Eye (tissue), 1 donor: ENCODE measurements around the gene RRP8.

Source experiments
- DNase-seq: peaks from one replicate; pipeline ENCODE4 v3.0.0-alpha.2; 2015

RRP8 gene

DNA sequence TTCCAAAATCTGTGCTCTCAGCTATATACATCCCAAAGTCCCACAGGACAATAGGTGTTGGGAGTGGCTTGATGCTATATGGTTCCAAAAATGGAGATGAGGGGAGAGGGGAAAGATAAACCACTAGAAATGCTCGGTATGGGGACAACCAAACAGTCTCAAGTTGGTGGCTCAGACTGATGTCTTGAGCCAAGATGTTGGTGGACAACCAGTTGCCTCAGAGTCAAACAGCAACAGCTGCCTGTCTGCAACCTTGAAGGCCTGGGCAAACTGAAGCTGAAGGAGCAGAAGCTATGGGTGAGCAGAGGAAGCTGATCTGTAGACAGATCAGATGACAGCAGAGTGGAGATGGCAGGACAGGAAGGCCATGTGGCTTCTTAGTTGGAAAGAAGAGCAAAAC lies 4.0 kb downstream of the RRP8 start:
- DNase-seq = no peak

DNA sequence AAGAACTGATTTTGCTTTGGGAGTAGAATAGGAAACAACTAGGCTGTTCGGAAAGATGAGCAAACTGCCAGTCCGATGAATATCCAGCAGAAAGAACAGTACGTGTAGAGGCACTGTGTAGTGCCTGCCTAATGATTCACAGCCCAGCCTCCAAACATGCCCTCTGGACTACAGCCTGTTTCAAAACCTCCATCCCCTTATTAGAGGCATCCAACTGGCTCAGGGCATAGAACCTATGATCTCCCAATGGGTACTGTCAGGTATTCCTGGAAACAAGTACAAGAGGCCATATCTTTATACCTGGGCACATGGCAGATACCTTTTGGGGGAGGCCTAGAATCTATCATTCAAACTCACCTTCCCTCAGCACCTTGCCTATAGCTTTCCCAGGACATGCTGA lies 4.9 kb downstream of the RRP8 start:
- no peak for DNase-seq

DNA sequence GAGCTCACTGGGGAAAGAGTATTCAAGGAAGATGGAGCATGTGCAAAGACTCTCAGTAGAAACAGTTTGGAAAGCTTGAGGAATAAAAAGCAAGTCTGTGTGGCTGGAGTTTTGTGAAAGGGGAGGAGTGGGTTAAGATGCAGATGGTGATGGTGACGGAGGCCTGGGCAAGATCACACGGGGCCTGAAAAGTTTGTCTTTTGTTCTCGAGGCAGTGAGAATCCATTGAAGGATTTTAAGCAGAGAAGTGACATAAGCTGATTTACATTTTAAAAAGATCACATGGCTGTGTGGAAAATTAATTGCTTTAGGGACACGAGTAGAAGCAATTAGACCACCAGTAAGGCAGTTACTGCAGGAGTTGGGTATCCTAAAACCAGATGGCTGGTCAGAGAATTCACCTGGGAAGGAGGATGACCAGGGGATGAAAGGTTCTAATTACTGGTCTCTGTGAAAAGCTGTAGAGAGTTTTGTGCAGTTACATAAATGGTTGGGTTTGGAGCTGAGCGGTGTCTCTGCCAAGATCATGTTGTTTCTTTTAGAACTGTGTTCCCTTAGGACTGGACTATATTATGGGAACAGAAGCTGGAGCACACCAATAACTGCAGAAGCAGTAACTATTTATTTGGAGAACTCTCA lies 7.1 kb downstream of the RRP8 start:
- no peak for DNase-seq

DNA sequence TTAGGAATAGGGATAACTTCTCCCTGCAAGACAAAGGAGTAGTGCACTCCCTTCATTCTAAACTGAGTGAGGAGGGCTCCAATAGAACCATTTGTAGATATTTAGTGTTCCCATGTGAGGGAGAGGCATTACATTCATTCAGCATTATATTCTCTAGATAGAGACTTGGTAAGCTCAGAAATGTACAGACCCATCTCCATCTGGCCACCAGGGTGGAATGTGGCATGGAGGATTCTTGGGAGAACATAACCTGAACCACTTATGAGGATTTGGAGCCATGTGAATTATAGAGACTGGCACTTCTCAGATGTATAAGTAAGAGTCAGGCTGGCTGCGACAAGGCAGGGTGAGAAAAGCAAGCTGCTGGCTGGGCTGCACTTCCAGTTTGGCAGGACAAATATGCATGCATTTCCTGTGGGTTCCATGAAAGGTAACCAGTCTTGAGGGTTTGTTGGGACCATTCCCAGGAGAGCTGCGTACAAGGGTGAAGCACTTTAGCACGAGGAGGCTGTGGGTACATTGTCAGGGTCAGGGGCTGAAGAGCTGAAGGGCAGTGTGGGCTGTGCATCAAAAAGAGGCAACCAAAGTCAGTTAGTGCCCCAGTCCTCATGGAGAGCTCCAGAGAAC lies 9.2 kb downstream of the RRP8 start:
- DNase-seq = no peak

DNA sequence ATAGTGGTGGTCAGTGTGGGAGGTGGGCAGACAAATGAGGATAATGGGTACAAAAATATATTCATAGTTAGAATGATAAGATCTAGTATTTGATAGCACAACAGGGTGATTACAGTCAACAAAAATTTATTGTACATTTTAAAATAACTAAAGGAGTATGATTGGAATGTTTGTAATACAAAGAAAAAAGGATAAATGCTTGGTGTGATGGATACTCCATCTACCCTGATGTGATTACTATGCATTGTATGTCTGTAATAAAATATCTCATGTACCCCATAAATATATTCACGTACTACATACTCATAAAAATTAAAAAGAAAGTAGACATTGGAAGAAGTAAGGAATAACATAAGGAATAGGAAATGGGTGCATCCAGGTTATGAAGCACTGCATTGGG lies 15.4 kb downstream of the RRP8 start:
- no peak for DNase-seq

DNA sequence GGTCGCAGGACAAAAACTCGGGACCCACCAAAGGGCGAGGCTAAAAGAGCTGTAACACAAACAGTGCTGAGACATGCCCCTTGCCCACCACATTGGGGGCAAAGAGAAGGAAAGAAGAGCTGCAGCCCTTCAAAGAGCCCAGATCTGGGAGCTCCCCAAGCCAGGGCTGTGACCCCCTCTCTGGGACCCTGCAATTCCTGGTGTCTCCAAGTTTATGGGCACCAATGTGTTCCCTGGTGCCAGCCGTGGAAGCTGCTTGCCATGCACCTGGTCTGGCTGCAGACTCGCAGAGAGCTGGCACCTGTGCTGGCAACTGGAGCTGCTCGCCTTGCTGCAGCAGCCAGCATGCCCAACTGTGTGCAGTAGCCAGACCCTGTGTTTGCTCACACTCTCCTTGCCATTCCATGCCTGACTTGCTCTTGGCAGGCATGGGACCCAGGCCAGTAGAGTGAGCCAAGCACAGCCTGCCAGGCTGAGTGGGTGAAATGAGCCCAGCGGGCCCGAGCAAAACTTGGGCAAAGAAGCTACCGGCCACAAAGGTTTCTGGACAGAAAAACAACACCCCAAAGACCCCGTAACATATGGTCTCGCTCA lies 16.0 kb downstream of the RRP8 start:
- DNase-seq = no peak

DNA sequence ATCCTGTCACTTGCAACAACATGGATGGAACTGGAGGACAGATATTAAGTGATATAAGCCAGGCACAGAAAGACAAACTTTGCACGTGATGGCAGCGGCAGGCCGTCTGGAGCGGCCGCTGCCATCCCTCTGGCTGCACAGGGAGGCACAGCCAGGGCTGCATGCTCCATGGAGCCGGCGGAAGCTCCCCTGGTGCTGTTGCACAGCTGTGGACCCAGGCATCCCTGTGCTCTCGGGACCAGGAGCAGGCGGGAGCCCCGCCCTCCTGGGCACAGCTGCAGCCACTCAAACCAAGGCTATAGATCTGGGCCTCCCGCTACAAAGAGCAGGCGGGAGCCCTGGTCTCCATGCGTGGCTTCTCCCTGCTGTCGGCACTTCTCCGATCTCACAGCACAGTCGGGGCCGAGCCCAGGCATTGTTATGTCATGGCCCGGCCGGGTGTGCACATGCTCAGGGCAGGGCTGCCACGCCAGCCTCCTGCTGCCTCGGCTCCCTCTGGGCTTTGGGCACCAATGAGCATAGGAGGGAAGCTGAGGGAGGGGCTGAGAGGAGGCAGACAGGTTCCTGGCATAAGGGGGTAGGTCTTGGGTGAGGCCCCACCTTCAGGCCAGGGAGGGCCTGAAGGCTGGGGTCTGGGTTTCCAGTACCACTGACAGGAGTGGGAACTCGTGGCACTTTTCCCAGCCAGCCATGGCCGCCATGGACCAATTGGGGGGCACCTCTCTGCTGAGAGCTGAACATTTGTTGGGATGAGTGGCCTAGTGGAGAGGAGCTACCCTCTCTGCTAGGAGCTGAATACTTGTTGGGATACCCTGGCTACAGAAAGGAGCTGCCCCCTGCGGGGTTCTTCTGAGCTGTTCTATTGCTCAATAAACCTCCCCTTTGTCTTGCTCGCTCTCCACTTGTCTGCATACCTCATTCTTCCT lies 16.7 kb downstream of the RRP8 start:
- DNase-seq = no peak

DNA sequence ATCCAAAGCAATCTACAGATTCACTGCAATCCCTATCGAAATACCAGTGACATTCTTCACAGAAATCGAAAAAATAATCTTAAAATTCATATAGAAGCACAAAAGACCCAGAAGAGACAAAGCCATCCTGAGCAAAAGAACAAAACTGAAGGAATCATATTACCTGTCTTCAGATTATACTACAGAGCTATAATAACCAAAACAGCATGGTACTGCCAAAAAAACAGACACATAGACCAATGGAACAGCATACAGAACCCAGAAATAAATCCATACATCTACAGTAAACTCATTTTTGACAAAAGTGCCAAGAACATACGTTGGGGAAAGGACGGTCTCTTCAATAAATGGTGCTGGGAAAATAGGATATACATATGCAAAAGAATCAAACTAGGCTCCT lies 18.9 kb downstream of the RRP8 start:
- DNase-seq = no peak

DNA sequence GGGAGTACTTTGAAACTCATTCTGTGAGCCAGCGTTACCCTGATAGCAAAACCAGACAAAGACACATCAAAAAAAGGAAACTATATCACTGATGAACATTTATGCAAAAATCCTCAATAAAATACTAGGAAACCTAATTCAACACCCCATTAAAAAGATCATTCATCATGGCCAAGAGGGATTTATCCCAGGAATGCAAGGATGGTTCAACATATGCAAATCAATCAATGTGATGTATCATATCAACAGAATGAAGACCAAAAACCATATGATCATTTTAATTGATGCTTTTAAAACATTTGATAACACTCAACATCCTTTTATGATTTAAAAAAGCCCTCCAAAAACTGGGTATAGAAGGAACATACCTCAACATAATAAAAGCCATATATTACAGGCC lies 19.8 kb downstream of the RRP8 start:
- no peak for DNase-seq

DNA sequence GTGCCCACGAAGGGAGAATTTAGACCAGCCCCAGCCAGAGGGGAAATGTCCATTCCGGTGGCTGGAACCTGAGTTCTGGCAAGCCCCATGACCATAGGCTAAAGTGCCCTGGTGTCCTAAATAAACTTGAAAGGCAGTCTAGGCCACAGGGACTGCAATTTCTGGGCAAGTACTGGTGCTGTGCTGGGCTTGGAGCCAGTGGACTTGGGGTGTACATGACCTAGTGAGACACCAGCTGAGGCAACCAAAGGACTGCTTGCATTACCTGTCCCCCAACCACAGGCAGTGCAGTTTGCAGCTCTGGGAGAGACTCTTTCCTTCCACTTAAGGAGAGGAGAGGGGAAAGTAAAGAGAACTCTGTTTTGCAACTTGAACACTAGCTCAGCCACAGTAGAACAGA lies 23.7 kb downstream of the RRP8 start:
- DNase-seq = no peak

DNA sequence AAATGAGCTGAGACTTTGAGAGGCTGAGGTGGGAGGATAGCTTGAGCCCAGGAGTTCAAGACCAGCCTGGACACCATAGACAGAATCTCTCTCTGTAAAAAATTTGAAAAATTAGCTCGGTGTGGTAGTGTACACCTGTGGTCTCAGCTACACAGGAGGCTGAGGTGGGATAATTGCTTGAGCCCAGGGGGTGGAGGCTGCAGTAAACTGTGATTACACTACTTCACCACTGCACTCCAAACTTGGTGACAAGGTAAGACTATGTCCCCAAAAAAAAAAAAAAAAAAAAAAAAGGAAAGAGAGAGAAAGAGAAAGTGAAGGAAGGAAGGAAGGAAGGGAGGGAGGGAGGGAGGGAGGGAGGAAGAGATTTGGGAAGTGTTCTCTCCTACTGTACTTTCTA lies 25.3 kb downstream of the RRP8 start:
- DNase-seq = no peak

DNA sequence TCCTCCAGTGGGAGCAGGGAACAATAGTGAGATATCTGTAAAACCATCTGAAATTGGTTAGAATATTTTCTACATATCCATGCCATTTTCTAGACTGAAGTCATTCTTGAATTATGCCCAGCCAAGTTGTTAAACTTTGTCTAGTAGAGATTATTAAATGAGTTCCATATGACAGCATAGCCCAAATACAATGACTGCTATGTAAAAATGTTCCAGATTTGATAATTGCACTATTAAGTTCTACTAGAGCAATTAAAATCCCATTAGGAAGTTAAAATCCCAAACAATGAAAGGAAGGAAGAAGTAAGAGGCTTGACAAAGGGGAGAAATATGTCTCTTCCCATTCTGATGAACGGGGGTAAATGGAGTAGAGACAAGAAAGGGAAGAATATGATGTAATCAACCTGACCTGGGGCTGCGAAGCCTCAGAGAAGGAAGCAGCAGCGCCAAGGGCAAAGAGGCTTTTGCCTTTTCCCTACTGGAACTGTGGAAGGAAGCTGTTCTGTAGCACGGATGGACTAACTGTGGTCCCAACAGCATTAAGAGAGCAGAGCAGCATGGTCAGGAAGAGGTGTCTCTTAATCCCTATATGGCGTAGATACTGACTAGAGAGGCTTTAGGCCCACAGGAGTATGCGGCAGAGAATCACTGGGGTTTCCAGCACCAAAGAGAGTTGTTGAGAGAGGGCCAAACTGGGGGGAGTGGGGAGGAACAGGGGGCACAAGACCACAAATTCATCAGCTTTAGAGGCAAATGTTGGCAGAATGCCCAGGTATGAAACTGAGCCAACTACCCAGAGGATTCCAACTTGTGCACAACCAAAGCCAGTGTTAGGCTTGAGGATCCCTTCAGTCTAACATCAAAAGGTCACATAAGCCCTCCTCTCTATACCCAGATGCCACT lies 26.7 kb downstream of the RRP8 start:
- DNase-seq = peak; percentile 81

DNA sequence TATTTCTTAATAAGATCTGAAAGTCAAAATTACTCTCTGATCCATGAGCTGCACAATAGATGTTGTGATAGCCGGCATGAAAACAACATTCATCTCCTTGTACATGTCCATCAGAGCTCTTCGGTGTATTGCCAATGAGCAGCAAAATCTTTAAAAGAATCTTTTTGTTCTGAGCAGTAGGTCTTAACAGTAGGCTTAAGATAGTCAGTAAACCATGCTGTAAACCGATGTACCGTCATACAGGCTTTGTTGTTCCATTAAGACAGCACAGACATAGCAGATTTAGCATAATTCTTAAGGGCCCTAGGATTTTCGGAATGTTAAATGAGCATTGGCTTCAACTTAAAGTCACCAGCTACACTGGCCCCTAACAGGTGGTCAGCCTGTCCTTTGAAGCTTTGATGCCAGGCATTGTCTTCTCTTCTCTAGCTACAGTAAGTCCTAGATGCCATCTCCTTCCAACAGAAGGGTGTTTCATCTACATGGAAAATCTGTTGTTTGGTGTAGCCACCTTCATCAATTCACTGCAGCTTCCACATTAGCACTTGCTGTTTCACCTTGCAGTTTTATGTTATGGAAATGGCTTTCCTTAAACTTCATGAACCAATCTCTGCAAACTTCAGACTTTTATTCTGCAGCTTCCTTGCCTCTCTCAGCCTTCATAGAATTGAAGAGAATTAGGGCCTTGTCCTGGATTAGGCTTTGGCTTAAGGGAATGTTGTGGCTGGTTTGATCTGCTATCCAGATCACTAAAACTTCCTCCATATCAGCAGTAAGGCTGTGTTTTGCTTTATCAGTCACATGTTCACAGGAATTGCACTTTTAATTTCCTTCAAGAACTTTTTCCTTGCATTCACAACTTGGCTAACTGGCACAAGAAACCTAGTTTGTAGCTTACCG lies 28.4 kb downstream of the RRP8 start:
- no peak for DNase-seq

DNA sequence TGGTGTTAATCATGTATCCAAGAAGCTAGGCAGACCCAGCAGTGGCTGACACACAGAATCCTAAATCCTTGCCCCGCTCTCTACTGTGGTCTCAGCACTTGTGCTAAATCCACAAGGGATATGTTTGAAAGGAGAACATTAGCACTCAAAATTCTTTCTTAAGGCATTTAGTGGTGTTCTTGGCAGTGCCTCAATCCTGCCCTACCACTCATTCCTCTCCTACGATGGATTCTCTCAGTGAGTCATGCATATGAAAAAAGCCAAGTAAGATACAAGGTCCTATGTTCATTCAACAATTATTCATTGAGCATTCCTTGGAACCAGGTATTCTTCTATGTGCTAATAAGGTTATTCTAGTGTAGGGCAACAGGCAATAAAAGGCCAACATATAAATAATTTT lies 31.2 kb downstream of the RRP8 start:
- DNase-seq = no peak

DNA sequence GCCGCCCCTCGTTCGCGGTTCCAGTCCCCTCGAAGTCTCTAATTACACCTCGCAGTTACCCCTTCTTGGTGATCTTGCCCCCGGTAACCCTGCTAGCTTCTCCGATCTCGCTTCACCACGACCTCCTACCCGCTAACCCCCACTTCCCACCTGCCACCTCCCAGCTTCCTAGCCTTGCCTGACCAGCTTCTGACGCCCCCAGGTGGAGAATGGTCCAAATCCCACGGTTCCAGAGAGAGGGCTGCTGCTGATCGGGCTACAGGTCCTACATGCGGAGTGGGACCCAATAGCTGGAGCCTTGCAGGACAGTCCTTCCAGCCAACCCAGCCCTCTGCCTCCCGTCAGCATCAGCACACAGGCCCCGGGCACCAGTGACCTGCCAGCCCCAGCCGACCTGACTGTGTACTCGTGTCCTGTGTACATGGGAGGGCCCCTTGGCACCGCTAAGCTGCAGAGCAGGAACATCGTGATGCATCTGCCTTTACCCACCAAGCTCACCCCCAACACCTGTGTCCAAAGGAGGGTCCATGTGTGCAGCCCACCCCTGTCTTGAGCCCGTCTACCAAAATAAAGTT lies 31.9 kb downstream of the RRP8 start:
- DNase-seq = no peak

DNA sequence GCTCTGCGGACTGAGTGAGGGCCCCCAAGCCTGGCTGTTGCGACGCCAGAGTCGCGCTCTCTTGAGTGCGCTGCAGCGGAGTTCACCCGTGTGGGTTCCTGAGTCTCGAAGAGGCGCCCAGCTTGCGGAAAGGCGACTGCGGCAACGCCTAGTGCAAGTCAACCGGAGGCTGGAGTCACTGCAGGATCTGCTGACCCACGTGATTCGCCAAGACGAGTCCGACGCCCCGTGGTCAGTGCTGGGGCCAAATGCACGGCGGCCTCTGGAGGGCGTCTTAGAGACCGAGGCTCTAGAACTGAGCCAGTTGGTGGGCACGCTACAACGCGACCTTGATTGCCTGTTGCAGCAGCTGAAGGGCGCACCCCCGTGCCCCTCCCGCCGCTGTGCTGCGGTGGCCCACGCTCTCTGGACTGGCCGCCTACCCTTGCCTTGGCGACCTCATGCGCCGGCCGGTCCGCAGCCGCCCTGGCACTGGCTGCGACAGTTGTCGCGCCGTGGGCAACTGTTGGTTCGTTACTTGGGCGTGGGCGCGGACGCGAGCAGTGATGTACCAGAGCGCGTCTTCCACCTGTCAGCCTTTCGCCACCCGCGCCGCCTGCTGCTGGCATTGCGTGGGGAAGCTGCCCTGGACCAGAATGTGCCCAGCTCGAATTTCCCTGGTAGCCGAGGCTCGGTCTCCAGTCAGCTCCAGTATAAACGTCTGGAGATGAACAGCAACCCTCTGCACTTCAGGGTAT lies 32.6 kb downstream of the RRP8 start:
- no peak for DNase-seq

DNA sequence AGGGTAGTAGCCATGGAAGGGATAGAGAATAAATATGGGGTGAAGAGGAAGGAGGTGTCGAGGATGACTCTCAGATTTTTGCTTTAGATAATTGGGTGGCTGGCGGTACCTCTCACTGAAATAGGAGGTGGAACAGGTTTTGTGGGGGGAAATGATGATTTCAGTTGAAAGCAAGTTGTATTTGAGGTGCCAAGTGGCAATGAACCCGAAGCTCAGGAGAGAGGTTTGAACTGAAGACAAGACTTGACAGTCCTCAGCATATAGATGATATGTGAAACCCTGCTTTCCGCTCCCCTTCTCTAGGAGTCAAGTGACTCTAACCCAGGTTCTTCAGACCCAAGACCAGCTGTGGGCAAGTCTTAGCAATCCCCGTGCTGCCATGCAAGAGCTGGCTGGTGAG lies 33.7 kb downstream of the RRP8 start:
- DNase-seq = no peak

DNA sequence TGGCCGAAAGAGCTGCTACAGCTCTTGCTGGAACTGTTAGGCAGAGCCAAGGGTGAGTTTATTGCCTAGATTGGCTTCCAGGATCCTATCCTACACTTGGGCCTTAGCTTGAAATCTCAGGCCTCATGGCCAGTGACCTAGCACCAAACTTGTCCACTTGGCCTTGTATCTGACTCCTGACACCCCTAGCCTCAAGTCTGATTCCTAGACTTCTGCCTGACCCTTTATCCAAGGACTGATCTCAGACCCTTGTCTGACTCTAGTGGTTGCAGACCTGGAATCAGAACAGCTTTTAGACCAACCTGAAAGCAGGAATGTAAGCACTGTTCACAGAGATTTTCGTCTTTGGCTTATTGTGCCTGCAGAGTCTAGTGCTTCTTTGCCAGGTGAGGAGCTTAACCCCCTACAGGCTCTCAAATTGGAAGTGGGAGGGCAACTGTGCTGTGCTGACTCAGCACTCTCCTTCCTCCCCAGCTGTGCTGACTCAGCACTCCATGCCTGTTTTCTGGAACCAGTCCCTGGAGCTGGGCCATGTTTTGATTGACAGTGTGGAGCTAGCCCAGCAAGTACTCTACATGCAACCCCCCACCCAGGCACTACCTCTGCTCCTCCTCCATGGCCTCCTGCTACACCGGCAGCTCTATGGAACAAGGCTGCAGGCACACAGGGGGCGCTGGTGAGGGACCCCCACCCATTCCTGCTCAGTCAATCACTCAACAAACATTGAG lies 35.1 kb downstream of the RRP8 start:
- DNase-seq = peak; percentile 68

DNA sequence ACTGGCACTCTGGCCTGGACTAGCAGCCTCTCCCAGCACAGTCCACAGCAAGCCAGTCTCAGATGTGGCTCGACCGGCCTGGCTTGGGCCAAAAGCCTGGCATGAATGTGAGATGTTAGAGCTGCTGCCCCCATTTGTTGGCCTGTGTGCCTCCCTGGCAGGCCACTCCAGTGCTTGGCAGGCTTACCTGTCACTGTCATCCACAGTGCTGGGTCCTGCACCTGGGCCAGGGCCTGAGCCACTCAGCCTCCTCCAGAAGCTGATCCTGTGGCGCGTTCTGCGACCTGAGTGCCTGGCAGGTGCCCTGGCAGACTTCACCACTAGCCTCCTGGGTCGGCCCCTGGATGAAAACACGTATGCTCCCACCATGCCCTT lies 36.1 kb downstream of the RRP8 start:
- DNase-seq = no peak
